ENCODE results near the gene RANGAP1. TPM values are rescaled to one million over a fixed set of nuclear protein-coding genes. Genes with fewer than 3 reads are reported as not detected.
"Not testable (repeated sequence)": the region's sequence is repeated elsewhere in the genome, so short reads cannot be mapped to it uniquely, and the experiment has no call there.

RANGAP1 gene
- total RNA-seq, 1 experiment from 2014 or later, result 60.7 TPM

- DNase-seq (ENCODE audit: low read depth, low spot score), result no peak
- in situ Hi-C loops (cut with HindIII; ENCODE audit: low pct_unique_long_range_greater_than_20kb, low sequenced_read_pairs), result no loop called here
These were observed 16.2 kb upstream of the RANGAP1 start for GRCh38 chr22:41302021-41302767.

- DNase-seq (ENCODE audit: low read depth, low spot score), result peak; percentile 86
- in situ Hi-C loops (cut with HindIII; ENCODE audit: low pct_unique_long_range_greater_than_20kb, low sequenced_read_pairs), result no loop called here
These were observed 15.4 kb upstream of the RANGAP1 start, which contains the start of gene ZC3H7B for GRCh38 chr22:41301085-41302020. Gene ZC3H7B (plus strand): TSS chr22:41301525. CDS start chr22:41320661, 19,136 bp downstream.

- DNase-seq (ENCODE audit: low read depth, low spot score), result no peak
These were observed 14.7 kb upstream of the RANGAP1 start for GRCh38 chr22:41300661-41301060.

GRCh38 chr22:41296826-41297667 lies 11.1 kb upstream of the RANGAP1 start:
- no peak for DNase-seq (ENCODE audit: low read depth, low spot score)
- in situ Hi-C loops (cut with HindIII; ENCODE audit: low pct_unique_long_range_greater_than_20kb, low sequenced_read_pairs), result no loop called here

More at GRCh38 chr22:41300661-41301060, 14.7 kb upstream of the RANGAP1 start:
- in situ Hi-C loops (cut with HindIII; ENCODE audit: low pct_unique_long_range_greater_than_20kb, low sequenced_read_pairs), result no loop called here

- in situ Hi-C loops (cut with HindIII; ENCODE audit: low pct_unique_long_range_greater_than_20kb, low sequenced_read_pairs), result not testable (repeated sequence)
These were observed 8.8 kb upstream of the RANGAP1 start for GRCh38 chr22:41294816-41295215.

GRCh38 chr22:41290262-41291221 lies 4.6 kb upstream of the RANGAP1 start:
- in situ Hi-C loops (cut with HindIII; ENCODE audit: low pct_unique_long_range_greater_than_20kb, low sequenced_read_pairs), result no loop called here
- no peak for DNase-seq (ENCODE audit: low read depth, low spot score)

More at GRCh38 chr22:41294816-41295215, 8.8 kb upstream of the RANGAP1 start:
- not testable (repeated sequence) for DNase-seq (ENCODE audit: low read depth, low spot score)

DNA sequence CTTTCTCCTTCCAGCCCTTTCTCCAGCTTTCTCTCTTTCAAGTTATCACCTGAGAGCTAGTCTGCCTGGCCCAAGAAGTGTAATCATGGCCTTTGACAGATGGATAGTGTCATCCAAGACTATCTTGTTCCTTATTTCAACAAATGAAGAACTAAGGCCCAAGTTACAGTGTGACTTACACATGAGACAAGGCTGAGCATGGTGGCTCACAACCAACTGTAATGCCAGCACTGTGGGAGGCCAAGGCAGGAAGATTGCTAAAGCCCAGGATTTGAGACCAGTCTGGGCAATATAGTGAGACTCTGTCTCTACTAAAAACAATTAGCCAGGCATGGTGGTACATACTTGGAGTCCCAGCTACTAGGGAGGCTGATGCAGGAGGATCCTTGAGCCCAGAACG lies 3.7 kb upstream of the RANGAP1 start:
- in situ Hi-C loops (cut with HindIII; ENCODE audit: low pct_unique_long_range_greater_than_20kb, low sequenced_read_pairs), result no loop called here
- DNase-seq (ENCODE audit: low read depth, low spot score), result no peak

- in situ Hi-C loops (cut with HindIII; ENCODE audit: low pct_unique_long_range_greater_than_20kb, low sequenced_read_pairs), result no loop called here
- DNase-seq (ENCODE audit: low read depth, low spot score), result no peak
These were observed 2.4 kb upstream of the RANGAP1 start for GRCh38 chr22:41288245-41288946.

GRCh38 chr22:41286639-41287091 lies 678 bp upstream of the RANGAP1 start:
- DNase-seq (ENCODE audit: low read depth, low spot score), result peak; percentile 61

DNA sequence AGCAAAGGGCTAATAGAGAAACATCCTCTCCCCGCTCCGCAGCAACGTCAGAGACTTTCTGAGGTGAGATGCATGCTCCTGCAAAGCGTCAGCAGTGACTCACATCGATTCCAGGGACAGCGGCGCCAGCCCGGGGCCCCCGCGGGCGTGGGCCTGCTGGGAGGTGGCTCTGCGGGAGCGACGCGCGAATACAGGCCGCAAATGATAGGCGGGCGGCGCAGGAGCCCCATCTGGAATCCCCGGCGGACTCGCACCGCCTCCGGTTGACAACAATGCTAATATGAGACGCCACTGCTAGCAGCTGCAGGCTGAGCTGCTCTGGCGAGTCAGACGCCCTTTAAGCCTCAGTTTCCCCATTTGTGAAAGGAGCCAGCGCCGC lies 557 bp downstream of the RANGAP1 start:
- in situ Hi-C loops (cut with HindIII; ENCODE audit: low pct_unique_long_range_greater_than_20kb, low sequenced_read_pairs), result no loop called here
- DNase-seq (ENCODE audit: low read depth, low spot score), result peak; percentile 49

More at GRCh38 chr22:41286639-41287091, 678 bp upstream of the RANGAP1 start:
- in situ Hi-C loops (cut with HindIII; ENCODE audit: low pct_unique_long_range_greater_than_20kb, low sequenced_read_pairs), result no loop called here

GRCh38 chr22:41284465-41284864 lies 1.5 kb downstream of the RANGAP1 start:
- in situ Hi-C loops (cut with HindIII; ENCODE audit: low pct_unique_long_range_greater_than_20kb, low sequenced_read_pairs), result no loop called here
- DNase-seq (ENCODE audit: low read depth, low spot score), result no peak

GRCh38 chr22:41280854-41281253 lies 5.1 kb downstream of the RANGAP1 start:
- in situ Hi-C loops (cut with HindIII; ENCODE audit: low pct_unique_long_range_greater_than_20kb, low sequenced_read_pairs), result no loop called here
- DNase-seq (ENCODE audit: low read depth, low spot score), result no peak

GRCh38 chr22:41280065-41280464 lies 5.9 kb downstream of the RANGAP1 start:
- no peak for DNase-seq (ENCODE audit: low read depth, low spot score)
- in situ Hi-C loops (cut with HindIII; ENCODE audit: low pct_unique_long_range_greater_than_20kb, low sequenced_read_pairs), result no loop called here

DNA sequence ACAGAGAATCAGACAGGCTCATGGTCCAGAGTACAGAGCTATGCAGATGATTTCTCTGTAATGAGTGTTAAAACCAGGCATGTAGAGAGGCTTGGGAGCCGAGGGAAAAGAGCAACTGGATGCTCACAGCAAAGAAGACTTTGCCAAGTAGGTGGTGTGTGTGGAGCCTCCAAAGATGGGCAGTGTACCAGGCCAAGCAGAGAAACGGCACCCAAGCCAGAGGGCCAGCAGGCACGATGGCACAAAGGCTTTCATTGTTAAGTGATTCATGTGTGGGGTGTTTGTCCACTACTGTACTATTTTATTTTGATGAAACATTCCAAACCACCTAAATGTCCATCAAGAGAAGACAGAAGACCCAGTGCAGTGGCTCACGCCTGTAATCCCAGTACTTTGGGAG lies 11.1 kb downstream of the RANGAP1 start:
- in situ Hi-C loops (cut with HindIII; ENCODE audit: low pct_unique_long_range_greater_than_20kb, low sequenced_read_pairs), result no loop called here

DNA sequence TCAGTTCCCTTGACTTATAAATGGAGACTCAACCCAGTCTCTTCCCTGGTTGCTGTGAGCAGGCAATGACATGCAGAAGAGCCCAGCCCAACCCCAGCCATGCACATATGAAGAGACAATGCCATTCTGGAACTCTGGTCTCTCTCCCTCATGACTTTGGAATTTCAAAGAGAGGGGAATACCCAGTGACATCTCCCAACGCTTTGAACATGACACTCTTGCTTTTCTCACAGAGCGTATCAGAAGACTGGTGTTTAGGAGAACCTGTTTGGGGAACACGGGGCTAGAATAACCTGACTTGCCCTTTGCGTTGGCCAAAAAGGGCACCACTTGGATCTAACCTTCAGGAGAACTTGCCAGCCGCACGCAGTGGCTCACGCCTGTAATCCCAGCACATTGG lies 12.9 kb downstream of the RANGAP1 start:
- in situ Hi-C loops (cut with HindIII; ENCODE audit: low pct_unique_long_range_greater_than_20kb, low sequenced_read_pairs), result no loop called here
- no peak for DNase-seq (ENCODE audit: low read depth, low spot score)

More for the DNA sequence above, 11.1 kb downstream of the RANGAP1 start:
- DNase-seq (ENCODE audit: low read depth, low spot score), result peak; percentile 55

- in situ Hi-C loops (cut with HindIII; ENCODE audit: low pct_unique_long_range_greater_than_20kb, low sequenced_read_pairs), result no loop called here
- no peak for DNase-seq (ENCODE audit: low read depth, low spot score)
These were observed 14.2 kb downstream of the RANGAP1 start for GRCh38 chr22:41271787-41272186.
